GM13976 (cell line): Measurements from ENCODE around the gene PPP4R3A.
A peak's percentile ranks its signal among the peaks of the same experiment; 100 is the strongest.

Source experiments
- DNase-seq: peaks from one replicate; pipeline ENCODE4 v3.0.0; 2012; ENCODE audit warnings: low spot score
- CTCF ChIP-seq: IDR thresholded peaks from 2 replicates; pipeline ENCODE4 v1.5.1; 2012; ENCODE audit warnings: borderline replicate concordance, mild to moderate bottlenecking; ENCODE audit not compliant: insufficient read depth; ENCODE audit errors: extremely low read depth, missing control alignments, control extremely low read depth
- in situ Hi-C: fragments of 300-500 bp; cut with MboI; formaldehyde crosslinking; loops from one replicate; pipeline ENCODE4 v1.12.0; 2022; ENCODE audit warnings: low sequenced_read_pairs, mixed read lengths, inconsistent platforms; ENCODE audit not compliant: unreplicated experiment

The PPP4R3A gene

GRCh38 chr14:91510171-91511042 lies at the start of gene PPP4R3A:
Gene PPP4R3A, minus strand, starts transcription at chr14:91510310. Its CDS starts 663 bp downstream, at chr14:91509647.
- peak; percentile 98 for DNase-seq
- TF ChIP-seq CTCF, result no peak
- in situ Hi-C loops, result no loop called here

GRCh38 chr14:91555531-91555930 lies 45.4 kb upstream of the PPP4R3A start:
- no peak for TF ChIP-seq CTCF
- no peak for DNase-seq
- in situ Hi-C loops, result no loop called here

GRCh38 chr14:91554535-91555332 lies 44.6 kb upstream of the PPP4R3A start:
- TF ChIP-seq CTCF, result no peak
- in situ Hi-C loops, result no loop called here
- no peak for DNase-seq

GRCh38 chr14:91548108-91548507 lies 38.0 kb upstream of the PPP4R3A start:
- DNase-seq, result no peak
- no peak for TF ChIP-seq CTCF
- in situ Hi-C loops, result no loop called here

GRCh38 chr14:91545946-91546716 lies 36.0 kb upstream of the PPP4R3A start:
- TF ChIP-seq CTCF, result no peak
- in situ Hi-C loops, result no loop called here
- no peak for DNase-seq

- TF ChIP-seq CTCF, result no peak
- in situ Hi-C loops, result no loop called here
- no peak for DNase-seq
Measured at GRCh38 chr14:91545204-91545603, 35.1 kb upstream of the PPP4R3A start.
